B cell (primary cell): ENCODE data around the gene COPZ1. TPM values are rescaled to one million over a fixed set of nuclear protein-coding genes. Genes with fewer than 3 reads are reported as not detected.

ENCODE experiments used
- ATAC-seq: fragments of 200-7000 bp; cut with Tn5 transposase; one replicate; pipeline ENCODE4 v1.10.0; 2021; ENCODE audit warnings: low read depth, mild to moderate bottlenecking, moderate number of reproducible peaks, moderate library complexity
- CTCF ChIA-PET: fragments of 350-600 bp; sonication (Branson Sonifier 250); formaldehyde crosslinking; loops from one replicate; lab custom pipeline; 2021; ENCODE audit warnings: antibody characterized with exemption, inconsistent platforms; lab: Charles Lee
- POLR2A ChIA-PET: fragments of 350-600 bp; sonication (Branson Sonifier 250); formaldehyde crosslinking; loops from one replicate; lab custom pipeline; 2021; ENCODE audit warnings: antibody characterized with exemption; lab: Charles Lee
- DNase-seq: peaks from one replicate; pipeline ENCODE4 v3.0.0; 2013
- H2AFZ ChIP-seq: 2 replicates; pipeline ENCODE4 v1.6.1; 2012; ENCODE audit warnings: mild to moderate bottlenecking, low read depth, low read length; ENCODE audit not compliant: insufficient read depth, poor library complexity, severe bottlenecking
- H3K27ac ChIP-seq, 2 donors: 1 replicate in 1 of 2; 2 replicates in 1 of 2; pipeline ENCODE4 v1.5.1; 2012 to 2013; ENCODE audit warnings: low read length in 2 of 2, mild to moderate bottlenecking in 2 of 2, moderate library complexity in 1 of 2
- H3K27me3 ChIP-seq, 4 experiments: fragments of 200-600 bp in 1 of 4; sonication (generic) in 1 of 4; replicated peaks in 1 of 4; 1 replicate in 2 of 4; 2 replicates in 2 of 4; pipeline versions ENCODE4 v1.6.1 to v1.7.0; 2013 to 2016; ENCODE audit warnings: low read length in 3 of 4, mild to moderate bottlenecking in 2 of 4, mixed read lengths in 1 of 4, moderate library complexity in 1 of 4; ENCODE audit not compliant: insufficient read depth in 4 of 4, control insufficient read depth in 3 of 4; ENCODE audit errors: control extremely low read depth in 1 of 4
- H3K36me3 ChIP-seq, 2 experiments: replicated peaks in 1 of 2; 1 replicate in 1 of 2; 2 replicates in 1 of 2; pipeline versions ENCODE4 v1.6.1 to v1.7.1; 2013; ENCODE audit warnings: low read length in 1 of 2; ENCODE audit not compliant: insufficient read depth in 2 of 2, control insufficient read depth in 1 of 2; ENCODE audit errors: control extremely low read depth in 1 of 2, extremely low read depth in 1 of 2
- H3K4me1 ChIP-seq, 2 donors: fragments of 200-600 bp in 1 of 2; sonication (generic) in 1 of 2; 1 replicate in 1 of 2; 2 replicates in 1 of 2; pipeline versions ENCODE4 v1.5.1 to v1.6.1; 2013 to 2017; ENCODE audit warnings: low read length in 2 of 2; ENCODE audit not compliant: control insufficient read depth in 2 of 2, insufficient read depth in 2 of 2
- H3K4me2 ChIP-seq: replicated peaks from 2 replicates; pipeline ENCODE3; 2012; ENCODE audit warnings: mild to moderate bottlenecking, low read depth, low read length; ENCODE audit not compliant: poor library complexity, severe bottlenecking
- H3K4me3 ChIP-seq, 5 experiments: fragments of 200-600 bp in 1 of 5; sonication (generic) in 1 of 5; 1 replicate in 3 of 5; 2 replicates in 2 of 5; pipeline versions ENCODE4 v1.5.1 to v1.7.0; 2011 to 2016; ENCODE audit warnings: low read length in 4 of 5, mild to moderate bottlenecking in 4 of 5, low read depth in 2 of 5, control low read depth in 1 of 5, moderate library complexity in 1 of 5; ENCODE audit not compliant: insufficient read depth in 1 of 5; ENCODE audit errors: control extremely low read depth in 1 of 5, extremely low read depth in 1 of 5
- H3K79me2 ChIP-seq: fragments of 200-600 bp; sonication (generic); one replicate; pipeline ENCODE4 v1.6.0; 2016; ENCODE audit warnings: low read length; ENCODE audit not compliant: control insufficient read depth, insufficient read depth
- H3K9ac ChIP-seq: fragments of 200-600 bp; sonication (generic); 2 replicates; pipeline ENCODE4 v1.6.1; 2017; ENCODE audit warnings: mild to moderate bottlenecking, low read length, moderate library complexity
- H3K9me3 ChIP-seq, 3 donors: one replicate each; pipeline versions ENCODE4 v1.6.1 to v1.7.1; 2013; ENCODE audit warnings: low read length in 2 of 3; ENCODE audit not compliant: control insufficient read depth in 2 of 3, insufficient read depth in 1 of 3; ENCODE audit errors: control extremely low read depth in 1 of 3
- H4K20me1 ChIP-seq: 2 replicates; pipeline ENCODE4 v1.6.0; 2012; ENCODE audit warnings: mild to moderate bottlenecking, low read length; ENCODE audit not compliant: insufficient read depth, control insufficient read depth, poor library complexity, severe bottlenecking
- H3K27ac Mint-ChIP-seq: one replicate; pipeline ENCODE4 v1.8.0; 2021; ENCODE audit warnings: mixed read lengths
- H3K27me3 Mint-ChIP-seq: one replicate; pipeline ENCODE4 v1.8.0; 2021; ENCODE audit warnings: mixed read lengths
- H3K4me1 Mint-ChIP-seq: one replicate; pipeline ENCODE4 v1.8.0; 2021; ENCODE audit warnings: mixed read lengths
- H3K4me3 Mint-ChIP-seq: one replicate; pipeline ENCODE4 v1.8.0; 2021; ENCODE audit warnings: mixed read lengths
- H3K9me3 Mint-ChIP-seq: one replicate; pipeline ENCODE4 v1.8.0; 2022; ENCODE audit warnings: mixed read lengths; ENCODE audit not compliant: insufficient read depth
- EZH2 ChIP-seq: IDR thresholded peaks from 2 replicates; pipeline ENCODE4 v1.6.1; 2012; ENCODE audit warnings: borderline replicate concordance, low read depth, mild to moderate bottlenecking, moderate library complexity, low read length; ENCODE audit not compliant: insufficient read depth, poor library complexity, severe bottlenecking
- WGBS: methylation state at CpG from one replicate; pipeline ENCODE4 v1.1.5; 2013; ENCODE audit warnings: missing lambda C conversion rate; ENCODE audit not compliant: insufficient coverage; 5-methylcytosine and 5-hydroxymethylcytosine counted together
- intact Hi-C: fragments of 100-400 bp; cut with micrococcal nuclease; formaldehyde crosslinking; loops from one replicate; pipeline ENCODE4 v1.10.0; 2022
- polyA plus RNA-seq: library from polyadenylated mRNA; depleted of rRNA; stranded (reverse); fragments of >200 nt; gene quantifications from 2 replicates; pipeline ENCODE4 v1.2.3, GENCODE V29; 2012
- total RNA-seq, 2 donors: library from RNA; stranded (reverse); fragments of 120-200 nt in 1 of 2; gene quantifications; 1 replicate in 1 of 2; 2 replicates in 1 of 2; pipeline versions ENCODE4 v1.2.3 to v1.2.4, GENCODE V29; 2013 to 2022
- TF ChIP-seq, protein P1 (sequence below): fragments of 200-600 bp; IDR thresholded peaks from one replicate; pipeline ENCODE4 v1.8.0; 2022; ENCODE audit warnings: antibody characterized with exemption, mild to moderate bottlenecking

The COPZ1 gene
- total and polyA plus RNA-seq, 2 donors (not counting 1 experiment from before 2014, with no cell fraction given) = 54.9 to 72.1 TPM

DNA sequence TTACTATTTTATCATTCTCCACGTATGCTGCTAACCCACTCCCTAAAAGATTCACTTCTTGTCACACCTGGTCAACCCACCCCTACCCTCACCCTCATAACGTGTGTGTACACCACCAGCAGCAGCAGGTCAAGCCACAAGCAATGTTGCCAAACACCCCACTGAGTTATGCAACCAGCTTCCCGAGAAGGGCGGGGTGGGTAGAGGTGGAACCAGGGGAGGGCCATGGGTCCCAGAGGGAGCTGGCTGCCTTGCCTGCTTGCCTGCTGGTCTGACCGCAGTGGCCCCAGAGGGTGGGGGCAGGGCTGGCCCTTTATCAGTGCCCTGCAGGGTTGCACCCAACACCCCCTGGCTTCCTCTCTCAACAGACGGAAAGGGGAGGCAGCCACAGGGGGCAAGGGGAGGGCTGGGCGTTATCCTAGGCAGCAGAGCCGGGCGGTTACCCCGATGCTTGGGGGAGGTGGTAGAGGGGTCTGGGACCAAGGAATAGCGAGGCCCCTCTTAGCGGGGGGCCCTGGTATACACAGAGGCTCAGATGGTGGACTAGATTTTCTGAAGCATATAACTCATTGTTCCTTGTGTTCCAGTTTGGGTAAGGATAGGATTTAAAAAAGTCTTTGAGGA, 20.6 kb upstream of the COPZ1 start:
- Histone ChIP-seq H3K4me1 (peaks cover 38 to 39% of the 10 kb centered on the region in 2 donors), H3K4me3 (peak overlapping the region in 4 of 5 experiments; percentile 8 to 34 (median 28)), H3K4me2 (peak overlapping the region; percentile 77), H3K27ac (no peak overlapping the region), H3K79me2 (no peaks in the 10 kb centered on the region), H4K20me1 (no peaks in the 10 kb centered on the region), H3K9me3 (peaks cover 0 to 5% (median 0%) of the 10 kb centered on the region in 3 donors), H3K27me3 (peaks cover 0 to 29% (median 25%) of the 10 kb centered on the region in 4 experiments), H2AFZ (peak overlapping the region; percentile 70), H3K9ac (peak overlapping the region; percentile 56), H3K36me3 (no peaks in the 10 kb centered on the region)
- CTCF ChIA-PET = interaction anchor here (0.9 kb wide), 1 partner anchor 10 kb away, joined by 7 read pairs; no protein-coding TSS in a partner anchor
- DNase-seq (no peak), ATAC-seq (peak; percentile 95)
- H3K4me3 Mint-ChIP-seq = peak overlapping the region; percentile 83
- intact Hi-C loops = no loop called here
- peaks cover 49% of the 10 kb centered on the region for H3K27me3 Mint-ChIP-seq
- POLR2A ChIA-PET = interaction anchor here (0.6 kb wide), 1 partner anchor 572 kb away, joined by 3 read pairs; no protein-coding TSS in a partner anchor
- H3K27ac Mint-ChIP-seq = no peak overlapping the region
- 0% methylated on average over 7 of the region's 12 CpGs for WGBS
- TF ChIP-seq EZH2 = no peak
- TF ChIP-seq, protein P1, sequence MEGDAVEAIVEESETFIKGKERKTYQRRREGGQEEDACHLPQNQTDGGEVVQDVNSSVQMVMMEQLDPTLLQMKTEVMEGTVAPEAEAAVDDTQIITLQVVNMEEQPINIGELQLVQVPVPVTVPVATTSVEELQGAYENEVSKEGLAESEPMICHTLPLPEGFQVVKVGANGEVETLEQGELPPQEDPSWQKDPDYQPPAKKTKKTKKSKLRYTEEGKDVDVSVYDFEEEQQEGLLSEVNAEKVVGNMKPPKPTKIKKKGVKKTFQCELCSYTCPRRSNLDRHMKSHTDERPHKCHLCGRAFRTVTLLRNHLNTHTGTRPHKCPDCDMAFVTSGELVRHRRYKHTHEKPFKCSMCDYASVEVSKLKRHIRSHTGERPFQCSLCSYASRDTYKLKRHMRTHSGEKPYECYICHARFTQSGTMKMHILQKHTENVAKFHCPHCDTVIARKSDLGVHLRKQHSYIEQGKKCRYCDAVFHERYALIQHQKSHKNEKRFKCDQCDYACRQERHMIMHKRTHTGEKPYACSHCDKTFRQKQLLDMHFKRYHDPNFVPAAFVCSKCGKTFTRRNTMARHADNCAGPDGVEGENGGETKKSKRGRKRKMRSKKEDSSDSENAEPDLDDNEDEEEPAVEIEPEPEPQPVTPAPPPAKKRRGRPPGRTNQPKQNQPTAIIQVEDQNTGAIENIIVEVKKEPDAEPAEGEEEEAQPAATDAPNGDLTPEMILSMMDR = no peak
- no peaks in the 10 kb centered on the region for H3K9me3 Mint-ChIP-seq
- peaks cover 39% of the 10 kb centered on the region for H3K4me1 Mint-ChIP-seq
